Amniotic epithelial cell (primary cell): ENCODE measurements around the gene ANKRD13A.
A peak's percentile ranks its signal among the peaks of the same experiment; 100 is the strongest.
"Not testable (repeated sequence)": the region's sequence is repeated elsewhere in the genome, so short reads cannot be mapped to it uniquely, and the experiment has no call there.

ENCODE experiments used
- DNase-seq: peaks from one replicate; pipeline ENCODE4 v3.0.0-alpha.2; 2010; ENCODE audit warnings: low read depth

Gene ANKRD13A

DNA sequence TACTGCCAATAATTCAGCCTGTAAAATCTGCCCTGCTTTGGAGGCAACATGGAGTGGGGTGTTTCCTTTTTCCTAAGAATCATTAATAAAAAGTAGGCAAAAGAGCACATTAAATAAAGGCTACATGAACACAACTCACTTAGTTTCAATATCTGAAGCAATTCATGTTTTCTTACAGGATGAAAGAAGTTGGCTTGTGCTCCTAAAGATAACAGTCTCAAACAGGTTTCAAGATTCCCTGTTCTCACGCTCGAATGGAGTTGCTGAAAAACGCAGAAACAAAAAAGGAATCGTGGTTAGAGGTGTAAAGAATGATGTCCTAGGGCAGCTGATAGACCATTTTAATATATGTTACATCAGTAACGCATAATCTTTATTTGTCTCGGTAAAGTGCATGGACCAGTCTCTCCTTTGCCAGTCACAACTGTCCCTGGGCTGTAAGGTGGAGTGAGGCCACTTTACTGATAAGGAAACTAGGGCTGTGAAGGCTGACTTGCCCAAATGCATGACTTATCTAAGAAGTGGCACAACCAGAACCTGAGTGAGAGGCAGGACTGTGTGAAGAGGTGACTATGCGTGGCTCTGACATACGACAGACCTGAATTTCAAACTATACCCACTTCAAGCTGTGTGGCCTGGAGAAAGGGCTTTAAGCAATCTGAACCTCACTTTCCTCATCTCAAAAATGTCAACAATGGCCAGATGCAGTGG lies 15.6 kb upstream of the ANKRD13A start:
- no peak for DNase-seq

DNA sequence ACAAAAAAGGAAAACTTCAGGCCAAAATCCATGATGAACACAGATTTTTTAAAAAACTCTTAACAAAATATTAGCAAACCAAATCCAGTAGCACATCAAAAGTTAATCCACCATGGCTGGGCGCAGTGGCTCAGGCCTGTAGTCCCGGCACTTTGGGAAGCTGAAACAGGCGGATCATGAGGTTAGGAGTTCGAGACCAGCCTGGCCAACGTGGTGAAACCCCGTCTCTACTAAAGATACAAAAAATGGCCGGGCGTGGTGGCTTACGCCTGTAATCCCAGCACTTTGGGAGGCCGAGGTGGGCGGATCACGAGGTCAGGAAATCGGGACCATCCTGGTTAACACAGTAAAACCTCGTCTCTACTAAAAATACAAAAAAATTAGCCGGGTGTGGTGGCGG lies 13.0 kb upstream of the ANKRD13A start:
- DNase-seq, result not testable (repeated sequence)

GRCh38 chr12:109987615-109988014 lies 11.6 kb upstream of the ANKRD13A start:
- no peak for DNase-seq

- DNase-seq, result no peak
Measured at GRCh38 chr12:109988274-109988673, 11.0 kb upstream of the ANKRD13A start.

GRCh38 chr12:109988903-109989302 lies 10.3 kb upstream of the ANKRD13A start:
- DNase-seq, result no peak

DNA sequence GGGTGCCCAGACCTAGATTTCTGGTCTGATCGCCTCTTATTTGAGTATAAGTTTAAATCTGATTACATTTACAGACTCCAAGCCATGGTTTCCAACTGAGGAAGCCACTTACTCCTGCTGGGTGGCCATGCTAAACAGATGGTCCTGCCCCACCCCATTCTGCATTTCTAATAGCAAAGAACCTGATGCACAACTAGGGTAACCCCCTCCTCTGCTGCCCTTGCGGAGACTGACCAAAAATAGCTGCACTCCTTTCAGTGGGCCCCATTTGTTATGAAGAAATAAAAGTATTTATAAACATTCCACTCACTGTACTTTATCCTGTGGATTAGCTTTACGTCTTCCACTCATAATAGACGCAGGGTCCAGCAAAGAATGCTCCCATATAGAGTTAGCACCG lies 9.8 kb upstream of the ANKRD13A start:
- DNase-seq, result no peak

DNA sequence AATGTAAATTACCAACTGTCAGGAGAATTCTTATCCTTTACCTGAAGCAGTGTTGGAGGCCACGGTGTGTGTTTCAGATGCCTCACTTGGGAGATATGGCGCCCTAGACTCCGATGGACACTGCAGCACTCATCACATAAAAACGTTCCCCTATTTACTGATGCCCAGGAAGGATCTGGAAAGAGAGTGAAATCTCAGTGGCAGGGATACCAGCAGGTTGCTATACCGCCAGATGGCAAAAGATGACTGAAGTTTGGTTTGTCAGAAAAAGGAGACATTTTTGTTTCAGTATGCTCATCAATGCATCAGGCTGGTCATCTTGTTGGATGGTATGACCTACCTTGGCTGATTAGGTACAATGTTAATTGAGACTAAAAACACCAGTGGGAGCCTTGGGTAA lies 7.6 kb upstream of the ANKRD13A start:
- DNase-seq, result no peak

GRCh38 chr12:109993091-109993490 lies 6.1 kb upstream of the ANKRD13A start:
- DNase-seq, result no peak

DNA sequence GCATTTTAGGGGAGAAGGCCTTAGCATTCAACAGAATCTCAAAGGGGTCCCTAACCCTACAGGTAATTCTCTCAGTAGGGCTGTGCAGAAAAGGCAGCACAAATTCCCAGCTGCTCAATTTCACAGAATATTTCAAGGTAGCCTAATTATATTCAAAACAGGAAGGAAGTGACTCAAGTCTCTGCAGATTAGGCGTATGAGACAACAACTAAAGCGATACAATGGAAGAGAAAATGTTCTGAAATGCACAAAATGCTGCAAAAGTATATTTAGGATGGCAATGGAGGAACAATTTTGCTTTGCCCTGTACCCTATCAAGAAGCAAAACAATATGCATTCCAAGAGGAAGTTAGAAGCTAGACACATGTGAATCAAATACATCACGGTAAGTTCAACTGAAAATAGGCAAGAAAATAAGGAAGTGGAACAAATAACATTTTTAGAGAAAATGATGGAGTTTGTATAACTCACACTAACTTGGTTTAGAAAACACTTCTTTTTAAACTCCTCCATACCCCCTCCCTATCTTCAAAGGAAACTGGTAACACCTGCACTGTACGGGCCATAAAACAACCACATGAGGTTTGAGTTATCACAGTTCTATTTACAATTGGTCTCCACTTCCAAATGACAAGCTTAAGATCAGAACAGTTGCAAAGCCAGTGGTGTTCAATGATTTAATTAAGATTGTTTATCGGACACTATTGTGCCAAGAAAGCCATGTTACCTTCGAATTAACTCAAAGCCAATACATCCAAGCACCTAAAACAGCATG lies 4.6 kb upstream of the ANKRD13A start:
- no peak for DNase-seq

DNA sequence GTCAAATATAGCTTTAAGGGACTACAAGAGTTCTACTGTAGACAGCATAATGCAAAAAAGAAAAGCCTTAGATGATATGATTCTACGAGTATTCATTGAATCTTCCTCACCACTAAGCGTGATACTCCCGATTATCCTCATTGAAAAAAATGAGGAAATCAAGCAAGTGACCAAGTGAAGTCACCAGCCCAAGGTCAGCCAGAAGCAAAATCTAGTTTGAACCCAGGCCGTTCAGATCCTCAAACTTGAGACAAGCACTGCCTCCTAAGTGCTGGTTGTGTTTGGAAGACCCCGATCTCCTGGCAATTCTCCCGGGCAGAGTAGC lies 3.9 kb upstream of the ANKRD13A start:
- no peak for DNase-seq

DNA sequence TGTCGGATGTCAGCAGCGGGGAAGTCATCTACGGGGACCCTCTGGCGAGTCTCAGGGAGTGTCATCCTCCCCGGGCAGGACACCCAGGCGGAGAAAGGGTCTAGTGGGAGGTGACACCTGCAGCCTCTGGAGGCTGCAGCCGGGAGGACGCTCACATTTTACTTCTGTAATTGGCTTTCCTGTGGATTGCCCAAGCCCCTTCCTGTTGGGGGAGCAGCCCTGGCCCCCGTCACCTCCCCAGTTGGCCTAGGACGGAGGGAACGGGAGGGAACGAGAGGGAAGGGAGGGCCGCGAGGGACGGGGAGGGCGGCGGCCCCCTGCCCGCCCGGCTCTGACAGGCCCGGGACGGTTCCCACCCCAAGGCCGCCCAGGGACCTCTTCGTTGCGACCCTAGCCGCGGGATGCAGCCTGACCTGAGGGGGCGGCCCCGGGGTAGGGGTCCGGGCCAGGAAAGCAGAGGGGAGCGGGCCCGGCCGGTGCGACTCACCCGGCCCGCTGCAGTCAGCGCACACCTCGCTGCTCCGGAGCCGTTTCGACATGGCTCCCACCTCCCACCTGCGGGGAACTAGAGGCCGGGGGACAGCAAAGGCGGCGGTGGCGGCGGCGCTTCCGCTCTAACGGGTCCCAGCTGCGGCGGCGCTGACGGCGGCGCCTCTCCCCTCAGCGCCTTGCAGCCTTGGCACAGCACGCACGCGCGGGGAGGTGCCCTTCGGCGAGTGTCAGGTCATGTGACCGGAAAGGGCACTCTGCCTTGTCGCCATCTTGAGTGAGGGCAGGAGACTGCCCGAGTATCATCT lies 3.3 kb upstream of the ANKRD13A start, which contains the start of gene GIT2:
Gene GIT2, minus strand, starts transcription at position 683 of the 797 bp plus-strand sequence. Its CDS starts 144 bp downstream, at position 539.
- peak; percentile 84 for DNase-seq

DNA sequence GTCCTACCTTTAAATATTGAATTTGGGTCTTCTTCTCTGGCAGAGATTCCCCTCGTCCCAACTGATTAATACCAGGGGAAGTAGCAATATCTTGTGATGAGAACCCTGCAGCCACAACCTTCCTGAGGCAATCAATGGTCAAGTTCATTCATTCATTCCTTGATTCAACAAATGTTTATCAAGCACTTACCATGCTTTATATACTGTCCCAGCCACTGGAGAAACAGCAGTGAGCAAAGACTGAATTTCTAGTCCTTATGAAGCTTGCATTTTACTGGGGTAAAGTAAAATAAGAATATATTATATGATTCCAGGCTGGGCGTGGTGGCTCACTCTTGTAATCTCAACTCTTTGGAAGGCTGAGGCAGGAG lies 2.8 kb upstream of the ANKRD13A start:
- no peak for DNase-seq

- no peak for DNase-seq
Measured at GRCh38 chr12:109997393-109997792, 1.8 kb upstream of the ANKRD13A start.

- DNase-seq, result peak; percentile 49
Measured at GRCh38 chr12:109998241-109998903, 858 bp upstream of the ANKRD13A start.

GRCh38 chr12:109999649-109999971 lies 380 bp downstream of the ANKRD13A start:
- no peak for DNase-seq

- peak; percentile 18 for DNase-seq
Measured at GRCh38 chr12:109999983-110000505, 814 bp downstream of the ANKRD13A start.

DNA sequence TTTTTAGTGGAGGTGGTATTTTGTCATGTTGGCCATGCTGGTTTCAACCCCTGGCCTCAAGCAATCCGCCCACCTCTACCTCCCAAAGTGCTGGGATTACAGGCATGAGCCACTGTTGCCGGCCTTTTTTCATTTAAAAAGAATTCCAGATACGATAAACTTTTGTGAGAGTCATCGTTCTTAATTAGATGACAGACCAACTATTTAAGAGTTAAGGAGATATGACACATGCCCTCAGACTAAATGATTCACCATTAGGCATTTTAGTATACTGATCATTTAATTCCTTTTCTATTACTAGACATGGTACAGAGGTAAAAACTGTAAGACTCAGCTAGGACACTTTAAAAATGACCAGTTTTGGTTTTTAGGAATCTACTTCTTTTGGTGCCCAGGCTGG lies 2.4 kb downstream of the ANKRD13A start:
- peak; percentile 76 for DNase-seq

GRCh38 chr12:110002676-110003515 lies 3.7 kb downstream of the ANKRD13A start:
- peak; percentile 29 for DNase-seq

DNA sequence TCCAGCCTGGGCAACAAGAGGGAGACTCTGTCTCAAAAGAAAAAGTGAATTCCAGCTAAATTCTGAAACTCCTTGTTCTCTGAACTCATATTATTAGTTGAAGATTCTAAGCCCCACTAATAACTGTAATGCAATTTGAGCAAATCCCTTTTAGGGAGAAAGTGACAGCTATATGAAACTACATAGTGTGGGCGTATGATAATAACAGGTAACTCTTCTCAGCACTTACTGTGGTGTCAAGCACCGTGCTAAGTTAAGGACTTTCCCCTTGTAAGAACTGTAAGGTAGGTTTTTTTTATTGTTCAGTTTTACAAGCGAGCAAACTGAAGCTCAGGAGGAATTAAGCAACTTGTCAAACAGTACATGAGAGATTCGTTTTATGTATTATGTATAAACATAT lies 5.4 kb downstream of the ANKRD13A start:
- DNase-seq, result no peak

DNA sequence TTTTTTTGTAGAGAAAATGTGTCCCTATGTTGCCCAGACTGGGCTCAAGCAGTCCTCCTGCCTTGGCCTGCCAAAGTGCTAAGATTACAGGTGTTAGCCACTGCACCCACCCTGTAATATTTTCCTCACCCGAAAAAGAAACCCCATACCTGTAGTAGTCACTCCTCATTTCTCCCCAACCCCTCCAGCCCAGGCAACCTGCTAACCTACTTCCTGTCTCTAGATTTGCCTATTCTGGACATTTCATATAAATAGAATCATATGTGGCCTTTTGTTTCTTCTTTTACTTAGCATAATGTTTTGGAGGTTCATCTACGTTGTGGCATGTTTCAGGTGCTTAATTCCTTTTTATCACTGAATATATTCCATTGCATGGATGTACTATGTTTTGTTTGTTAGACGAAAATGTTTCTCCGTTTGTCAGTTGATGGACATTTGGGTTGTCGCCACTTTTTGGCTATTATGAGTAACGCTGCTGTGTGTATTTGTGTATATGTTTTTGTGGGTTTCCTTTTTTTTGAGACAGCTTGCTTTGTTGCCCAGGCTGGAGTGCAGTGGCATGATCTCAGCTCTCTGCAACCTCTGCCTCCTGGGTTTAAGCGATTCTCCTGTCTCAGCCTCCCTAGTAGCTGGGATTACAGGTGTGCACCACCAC lies 6.2 kb downstream of the ANKRD13A start:
- DNase-seq, result no peak

GRCh38 chr12:110006115-110006514 lies 6.9 kb downstream of the ANKRD13A start:
- DNase-seq, result no peak
